HG02840 (cell line): ENCODE results near the gene JUNB.
"Not testable (repeated sequence)": the region's sequence is repeated elsewhere in the genome, so short reads cannot be mapped to it uniquely, and the experiment has no call there.

Experiments used
- ATAC-seq: cut with Tn5 transposase; IDR thresholded peaks from one replicate; pipeline ENCODE4 v1.9.1; 2021; ENCODE audit warnings: mild to moderate bottlenecking, moderate library complexity, moderate number of reproducible peaks; ENCODE audit not compliant: unreplicated experiment, low FRiP score

Gene JUNB

DNA sequence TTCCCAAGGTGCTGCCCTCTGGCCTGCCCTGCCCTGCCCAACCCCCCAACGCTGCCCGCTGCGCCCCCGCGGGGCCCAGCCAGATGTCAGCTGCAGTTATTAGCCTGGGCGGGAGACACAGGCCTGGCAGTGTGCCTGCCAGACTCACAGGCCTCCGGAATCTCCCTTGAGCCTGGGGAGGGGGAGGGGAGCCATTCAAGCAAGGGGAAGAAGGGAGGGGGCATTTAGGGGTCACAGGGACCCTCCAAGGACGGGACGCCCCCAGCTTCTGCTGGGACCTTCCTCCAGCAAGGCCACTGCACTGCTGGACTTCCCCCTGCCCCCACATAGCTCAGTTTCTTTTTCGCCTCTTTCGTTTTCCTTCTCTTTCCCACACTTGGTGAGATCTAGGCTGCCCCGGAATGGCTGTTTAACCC is 2.6 kb upstream of the JUNB start:
- no peak for ATAC-seq

DNA sequence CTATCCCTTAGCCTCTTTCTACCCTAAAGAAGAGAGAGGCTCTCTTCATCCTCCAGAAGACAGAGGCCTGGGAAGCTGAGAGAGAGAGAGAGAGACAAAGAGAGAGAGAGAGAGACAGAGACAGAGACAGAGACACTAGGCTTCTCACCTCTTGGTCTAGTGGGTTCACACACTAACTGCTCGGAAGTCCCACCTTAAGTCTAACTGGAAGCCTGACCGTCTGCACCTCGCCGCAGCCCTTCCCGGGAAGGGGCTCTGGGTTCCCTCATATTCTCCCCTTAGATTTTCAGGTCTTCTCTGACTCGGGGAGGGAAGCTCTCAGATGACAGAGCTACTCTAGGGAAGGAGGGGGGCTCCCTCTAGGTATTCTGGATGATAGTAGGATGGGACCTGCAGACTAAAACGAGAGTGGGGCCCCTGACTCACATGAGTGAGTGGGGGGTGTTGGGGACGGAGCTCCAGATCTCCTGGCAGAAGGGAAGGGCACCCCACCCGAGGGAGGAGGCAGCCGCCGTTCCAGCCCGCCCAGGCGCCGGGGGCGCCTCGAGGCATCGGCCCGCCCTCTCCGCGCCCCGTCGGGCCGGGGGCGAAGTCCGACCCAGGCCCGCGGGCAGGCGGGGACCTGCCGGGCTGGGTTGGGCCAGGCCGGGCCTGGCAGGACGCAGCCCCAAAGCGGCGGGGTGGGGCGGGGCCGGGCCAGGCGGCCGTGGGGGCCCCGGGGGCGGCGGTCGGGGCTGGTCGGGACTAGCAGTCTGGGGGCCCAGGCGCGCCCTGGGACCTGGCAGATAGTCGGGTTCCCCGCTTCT is 2.0 kb upstream of the JUNB start:
- ATAC-seq: no peak

DNA sequence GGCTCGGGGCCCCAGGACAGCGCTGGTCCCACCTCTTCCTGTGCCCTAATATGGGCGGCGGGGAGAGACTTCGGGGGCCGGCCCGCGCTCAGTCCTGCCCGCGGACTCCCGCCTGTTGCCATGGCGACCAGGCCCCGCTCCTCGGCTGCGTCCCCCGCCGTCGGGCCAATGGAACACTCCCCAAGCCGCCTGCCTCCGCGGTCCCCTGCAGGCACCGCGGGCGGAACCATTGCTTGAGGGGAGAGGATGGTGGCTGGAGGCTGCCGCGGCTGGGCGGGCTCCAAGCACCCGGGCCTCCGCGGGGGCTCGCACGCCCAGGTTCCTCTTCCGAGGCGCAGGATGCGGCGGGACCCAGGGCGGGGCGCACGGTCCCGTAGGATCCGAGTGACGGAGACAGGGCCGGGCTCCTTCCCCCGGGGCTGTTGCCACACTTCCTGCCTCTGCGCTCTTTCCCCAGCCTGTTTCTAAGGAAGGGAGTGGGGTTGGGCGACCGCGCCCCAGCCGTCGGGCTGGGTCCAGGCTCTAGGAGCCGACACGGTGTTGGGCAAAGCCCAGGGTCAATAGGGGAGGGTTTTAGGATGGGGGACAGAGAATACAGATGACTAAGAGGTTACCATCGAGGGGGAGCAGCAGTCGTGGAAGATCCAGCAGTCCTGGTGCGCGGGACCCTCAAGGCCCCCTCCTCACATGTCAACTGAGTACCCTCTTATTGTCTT is 1.2 kb upstream of the JUNB start:
- ATAC-seq: peak; percentile 33

DNA sequence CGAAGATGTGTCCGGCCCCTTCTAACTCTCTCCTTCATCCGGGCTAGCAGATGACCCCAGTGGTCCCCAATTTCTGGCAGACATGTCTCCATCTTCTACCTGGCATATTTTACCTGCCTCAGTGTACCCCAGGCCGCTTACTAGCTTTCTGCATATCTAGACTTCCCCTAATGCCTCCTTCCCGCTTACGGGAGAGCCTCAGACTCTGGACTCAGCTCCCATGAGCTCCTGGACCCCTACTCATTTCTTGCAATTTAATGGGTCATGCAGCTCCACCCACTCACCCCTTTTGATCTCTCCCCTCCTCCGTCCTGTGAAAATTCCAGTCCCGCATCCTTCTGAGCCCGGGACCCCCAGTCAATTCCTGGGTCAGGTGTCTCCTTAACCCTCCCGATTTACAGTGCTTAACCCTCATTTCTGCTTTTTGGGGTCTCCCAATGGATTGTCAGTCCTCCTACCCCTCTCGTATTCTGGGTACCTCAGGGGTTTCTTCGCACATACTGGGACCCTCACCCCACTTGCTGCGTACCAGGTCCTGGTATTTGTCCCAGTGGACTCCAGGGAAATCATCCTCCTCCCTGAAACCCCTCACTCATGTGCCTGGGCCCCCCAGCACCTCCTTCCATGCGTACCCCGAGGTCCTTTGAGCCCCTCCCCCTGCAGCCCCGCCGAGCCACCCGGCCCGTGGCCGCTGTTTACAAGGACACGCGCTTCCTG is 500 bp upstream of the JUNB start:
- no peak for ATAC-seq

DNA sequence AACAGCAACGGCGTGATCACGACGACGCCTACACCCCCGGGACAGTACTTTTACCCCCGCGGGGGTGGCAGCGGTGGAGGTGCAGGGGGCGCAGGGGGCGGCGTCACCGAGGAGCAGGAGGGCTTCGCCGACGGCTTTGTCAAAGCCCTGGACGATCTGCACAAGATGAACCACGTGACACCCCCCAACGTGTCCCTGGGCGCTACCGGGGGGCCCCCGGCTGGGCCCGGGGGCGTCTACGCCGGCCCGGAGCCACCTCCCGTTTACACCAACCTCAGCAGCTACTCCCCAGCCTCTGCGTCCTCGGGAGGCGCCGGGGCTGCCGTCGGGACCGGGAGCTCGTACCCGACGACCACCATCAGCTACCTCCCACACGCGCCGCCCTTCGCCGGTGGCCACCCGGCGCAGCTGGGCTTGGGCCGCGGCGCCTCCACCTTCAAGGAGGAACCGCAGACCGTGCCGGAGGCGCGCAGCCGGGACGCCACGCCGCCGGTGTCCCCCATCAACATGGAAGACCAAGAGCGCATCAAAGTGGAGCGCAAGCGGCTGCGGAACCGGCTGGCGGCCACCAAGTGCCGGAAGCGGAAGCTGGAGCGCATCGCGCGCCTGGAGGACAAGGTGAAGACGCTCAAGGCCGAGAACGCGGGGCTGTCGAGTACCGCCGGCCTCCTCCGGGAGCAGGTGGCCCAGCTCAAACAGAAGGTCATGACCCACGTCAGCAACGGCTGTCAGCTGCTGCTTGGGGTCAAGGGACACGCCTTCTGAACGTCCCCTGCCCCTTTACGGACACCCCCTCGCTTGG is 966 bp downstream of the JUNB start:
- no peak for ATAC-seq

DNA sequence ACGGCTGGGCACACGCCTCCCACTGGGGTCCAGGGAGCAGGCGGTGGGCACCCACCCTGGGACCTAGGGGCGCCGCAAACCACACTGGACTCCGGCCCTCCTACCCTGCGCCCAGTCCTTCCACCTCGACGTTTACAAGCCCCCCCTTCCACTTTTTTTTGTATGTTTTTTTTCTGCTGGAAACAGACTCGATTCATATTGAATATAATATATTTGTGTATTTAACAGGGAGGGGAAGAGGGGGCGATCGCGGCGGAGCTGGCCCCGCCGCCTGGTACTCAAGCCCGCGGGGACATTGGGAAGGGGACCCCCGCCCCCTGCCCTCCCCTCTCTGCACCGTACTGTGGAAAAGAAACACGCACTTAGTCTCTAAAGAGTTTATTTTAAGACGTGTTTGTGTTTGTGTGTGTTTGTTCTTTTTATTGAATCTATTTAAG is 1.6 kb downstream of the JUNB start:
- ATAC-seq: no peak

DNA sequence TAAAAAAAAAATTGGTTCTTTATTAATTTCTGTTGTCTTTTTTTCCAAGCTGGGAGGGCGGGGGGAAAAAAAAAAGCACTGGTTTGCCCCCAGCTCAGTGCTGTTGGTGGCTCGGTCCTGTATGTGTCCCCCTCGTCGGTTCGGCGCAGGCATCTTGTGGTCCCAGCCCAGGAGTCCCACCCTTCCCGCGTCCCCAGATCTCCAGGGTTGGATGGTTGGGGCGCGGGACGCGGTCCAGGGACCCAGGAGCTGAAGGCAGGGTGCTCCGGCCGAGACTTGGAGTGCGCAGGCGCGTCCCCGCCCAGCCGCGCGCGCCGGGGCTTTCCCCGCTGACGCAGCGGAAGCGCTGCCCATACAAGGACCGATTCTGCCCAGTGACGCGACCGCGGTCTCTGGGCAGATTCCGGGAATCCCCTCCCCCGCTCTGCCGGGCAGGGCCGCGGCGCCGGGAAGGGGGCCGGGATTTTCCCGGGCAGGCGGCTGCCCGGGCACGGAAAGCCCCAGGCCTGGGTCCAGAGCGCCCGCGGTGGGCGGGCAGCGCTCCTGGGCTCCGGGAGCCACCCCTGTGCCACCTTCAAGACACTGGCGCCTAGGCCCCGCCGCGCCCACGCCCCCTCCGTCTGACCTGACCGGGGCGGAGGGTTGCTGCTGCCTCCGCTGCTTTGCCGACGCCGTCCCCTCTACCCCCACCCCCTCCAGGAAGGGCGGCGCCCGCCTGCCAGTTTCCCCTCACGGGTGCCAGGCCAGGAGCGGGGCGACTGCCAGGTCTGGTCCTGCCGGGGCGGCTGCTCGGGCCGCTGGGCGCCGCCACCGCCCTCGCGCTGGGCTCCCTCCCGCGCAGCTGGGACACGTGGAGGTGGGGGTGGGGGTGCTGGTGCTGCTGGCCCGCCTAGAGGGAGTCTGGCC is 2.3 kb downstream of the JUNB start:
- no peak for ATAC-seq

DNA sequence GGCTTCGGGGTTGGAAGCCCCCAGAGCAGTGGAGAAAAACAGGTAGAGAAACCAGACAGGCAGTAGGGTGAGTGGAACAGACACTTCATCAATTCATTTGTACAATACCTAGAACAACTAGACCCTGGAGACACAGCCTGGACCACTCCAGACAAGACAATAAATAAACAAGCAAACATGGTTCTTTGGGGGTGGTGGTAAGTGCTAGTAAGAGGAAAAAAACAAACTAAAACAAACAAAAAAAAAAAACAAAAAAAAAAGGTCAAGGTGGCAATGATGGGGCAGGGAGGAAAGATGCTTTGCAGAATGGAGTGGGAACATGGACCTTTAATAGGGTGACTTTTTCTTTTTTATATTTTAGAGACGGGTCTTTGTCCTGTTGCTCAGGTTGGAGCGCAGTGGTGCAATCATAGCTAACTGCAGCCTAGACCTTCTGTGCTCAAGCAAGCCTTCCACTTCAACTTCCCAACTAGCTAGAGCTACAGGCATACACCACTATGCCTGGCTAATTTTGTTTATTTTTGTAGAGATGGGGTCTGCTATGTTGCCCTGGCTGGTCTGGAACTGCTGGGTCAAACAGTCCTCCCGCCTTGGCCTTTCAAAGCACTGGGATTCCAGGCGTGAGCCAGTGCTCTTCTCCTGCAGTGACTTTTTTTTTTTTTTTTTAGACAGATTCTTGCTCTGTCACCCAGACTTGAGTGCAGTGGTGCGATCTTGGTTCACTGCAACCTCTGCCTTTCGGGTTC is 3.1 kb downstream of the JUNB start:
- no peak for ATAC-seq

DNA sequence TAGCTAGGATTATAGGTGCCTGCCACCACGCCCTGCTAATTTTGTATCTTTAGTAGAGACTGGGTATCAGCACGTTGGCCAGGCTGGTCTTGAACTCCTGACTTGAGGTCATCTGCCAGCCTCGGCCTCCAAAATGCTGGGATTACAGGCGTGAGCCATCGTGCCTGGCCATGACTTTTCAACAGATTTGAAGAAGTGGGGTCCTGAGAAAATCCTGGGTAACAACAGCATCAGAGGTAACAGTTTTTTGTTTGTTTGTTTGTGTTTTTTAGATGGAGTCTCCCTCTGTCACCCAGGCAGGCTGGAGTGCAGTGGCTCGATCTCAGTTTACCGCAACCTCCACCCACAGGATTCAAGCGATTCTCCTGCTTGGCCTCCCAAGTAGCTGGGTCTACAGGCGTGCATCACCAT is 3.7 kb downstream of the JUNB start:
- no peak for ATAC-seq

DNA sequence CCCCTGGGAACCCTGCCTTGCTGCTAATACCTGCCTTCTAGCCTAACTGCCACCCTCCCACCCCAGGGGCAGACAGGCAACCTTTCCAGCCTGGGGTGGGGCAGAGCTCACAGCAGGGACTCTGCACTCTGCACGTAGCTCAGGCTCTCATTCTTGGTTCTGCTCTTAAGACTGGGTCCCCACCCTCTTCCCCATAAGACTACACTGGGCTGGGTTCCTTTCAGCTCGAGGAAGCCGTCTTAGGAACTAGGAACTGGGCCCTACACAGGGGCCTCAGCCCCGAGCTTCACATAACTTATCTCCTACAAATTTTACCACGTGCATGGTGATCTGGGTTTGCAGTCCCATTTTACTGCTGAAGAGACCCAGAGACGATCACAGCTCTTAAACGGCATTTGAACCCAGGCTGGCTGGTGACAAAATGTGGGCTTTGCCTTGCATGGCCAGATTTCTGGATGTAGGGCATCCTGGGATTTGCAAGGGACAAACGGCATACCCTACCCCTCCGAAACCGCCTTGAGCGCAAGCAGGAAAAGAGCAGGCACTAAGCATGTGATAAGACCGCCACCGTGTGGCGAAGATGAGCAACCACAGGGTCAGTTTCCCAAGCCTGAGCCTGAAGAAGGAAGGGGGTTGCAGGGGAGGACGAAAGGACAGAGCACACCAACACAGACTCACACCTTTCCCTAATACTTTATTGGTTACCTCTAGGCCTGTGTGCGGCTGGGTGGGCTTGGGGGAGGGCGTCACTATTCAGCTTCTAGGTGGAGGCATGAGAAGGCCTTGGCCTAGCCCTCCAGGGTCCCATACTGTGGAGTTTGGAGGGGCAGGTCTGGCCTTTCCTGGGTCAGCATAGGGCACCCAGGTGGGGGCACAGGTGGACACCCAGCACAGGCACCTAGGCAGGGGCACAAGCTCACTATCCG is 5.1 kb downstream of the JUNB start:
- no peak for ATAC-seq

DNA sequence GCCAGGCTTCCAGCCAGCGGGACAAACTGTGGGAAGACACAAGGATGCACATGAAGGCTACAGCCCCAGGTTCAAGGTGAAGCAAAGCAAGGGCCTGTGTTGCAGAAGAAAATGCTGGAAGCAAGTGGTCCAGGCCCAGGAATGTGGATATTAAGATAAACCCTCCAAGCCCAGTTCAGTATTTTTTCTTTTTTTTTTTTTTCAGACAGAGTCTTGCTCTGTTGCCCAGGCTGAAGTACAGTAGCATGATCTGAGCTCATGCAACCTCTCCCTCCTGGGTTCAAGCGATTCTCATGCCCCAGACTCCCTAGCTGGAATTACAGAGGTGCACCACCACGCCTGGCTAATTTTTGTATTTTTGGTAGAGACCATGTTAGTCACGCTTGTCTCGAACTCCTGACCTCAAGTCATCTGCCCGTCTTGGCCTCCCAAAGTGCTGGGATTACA is 5.9 kb downstream of the JUNB start:
- ATAC-seq: no peak

DNA sequence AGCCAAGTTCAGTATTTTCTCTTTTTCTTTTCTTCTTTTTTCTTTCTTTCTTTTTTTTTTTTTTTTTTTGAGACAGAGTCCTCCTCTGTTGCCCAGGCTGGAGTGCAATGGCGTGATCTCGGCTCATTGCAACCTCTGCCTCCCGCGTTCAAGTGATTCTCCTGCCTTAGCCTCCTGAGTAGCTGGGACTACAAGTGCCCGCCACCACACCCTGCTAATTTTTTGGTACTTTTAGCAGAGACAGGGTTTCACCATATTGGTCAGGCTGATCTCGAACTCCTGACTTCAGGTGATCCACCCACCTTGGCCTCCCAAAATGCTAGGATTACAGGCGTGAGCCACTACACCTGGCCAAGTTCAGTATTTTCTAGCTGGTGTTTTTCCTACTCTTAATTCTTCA is 6.3 kb downstream of the JUNB start:
- not testable (repeated sequence) for ATAC-seq

DNA sequence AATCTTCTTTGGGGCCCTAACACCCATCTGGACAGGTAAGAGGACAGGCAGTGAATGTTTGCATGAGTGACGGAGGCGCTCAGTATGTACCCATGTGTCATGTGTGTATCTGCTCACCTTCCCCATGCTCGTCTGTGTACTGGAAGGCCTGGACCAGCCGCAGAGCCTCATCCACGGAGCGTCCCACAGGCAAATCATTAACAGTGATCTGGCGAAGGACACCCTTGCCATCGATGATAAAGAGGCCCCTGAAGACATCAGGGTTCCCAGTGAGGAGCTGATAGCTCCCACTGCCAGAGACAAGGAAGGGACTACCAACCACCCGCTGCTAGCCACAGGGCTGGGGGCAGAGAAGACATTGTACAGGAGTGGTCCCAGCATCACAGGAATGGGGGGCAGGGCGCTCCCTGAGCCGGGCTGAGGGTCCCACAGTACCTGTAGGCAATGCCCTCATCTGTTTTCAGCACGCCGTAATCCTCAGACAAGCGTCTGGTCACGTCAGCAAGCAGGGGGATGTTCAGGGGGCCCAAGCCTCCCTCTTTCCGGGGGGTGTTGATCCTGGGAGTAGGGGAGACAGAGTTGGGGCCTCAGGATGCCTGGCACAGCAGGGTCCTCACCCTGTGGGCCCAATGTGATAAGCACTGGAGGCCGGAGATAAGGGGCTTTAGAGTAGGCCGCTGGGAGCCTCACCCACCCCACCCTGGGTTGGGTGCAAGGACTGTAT is 8.6 kb downstream of the JUNB start:
- no peak for ATAC-seq

DNA sequence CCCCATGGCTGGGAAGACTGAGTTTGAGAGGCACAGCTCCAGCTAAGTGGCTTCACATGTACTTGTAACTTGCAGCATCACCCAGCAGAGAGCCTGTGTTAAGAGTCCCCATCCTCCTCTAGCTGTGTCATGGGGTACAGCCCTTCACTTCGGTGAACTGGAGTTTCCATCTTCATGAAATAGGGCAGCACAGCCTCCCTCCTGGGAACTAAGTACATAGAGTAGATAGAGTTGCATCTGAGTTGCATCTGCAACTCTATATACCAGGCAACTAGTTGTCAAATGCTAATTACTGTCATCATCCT is 9.1 kb downstream of the JUNB start:
- ATAC-seq: no peak

DNA sequence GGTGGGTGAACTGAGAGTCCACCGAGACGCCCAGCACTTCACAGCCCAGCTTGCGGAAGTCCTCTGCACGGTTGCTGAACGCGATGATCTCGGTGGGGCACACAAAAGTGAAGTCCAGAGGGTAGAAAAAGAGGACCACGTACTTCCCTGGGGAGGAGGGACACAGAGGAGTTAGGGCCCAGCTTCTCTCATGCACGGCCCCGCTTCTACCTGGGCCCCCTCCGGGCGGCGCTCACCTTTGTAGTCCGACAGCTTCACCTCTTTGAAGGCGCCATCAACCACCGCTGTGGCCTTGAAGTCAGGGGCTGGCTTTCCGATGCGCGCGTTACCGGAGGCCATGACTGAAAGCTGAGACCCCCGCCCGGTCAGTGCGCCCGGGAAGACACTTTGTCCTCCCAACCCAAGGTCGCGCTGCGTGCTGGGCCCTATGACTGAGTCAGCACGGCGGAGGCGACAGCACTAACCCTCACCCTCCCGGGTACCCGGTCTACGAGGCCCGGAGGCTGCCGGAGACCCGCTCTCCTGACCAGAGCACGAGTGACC is 9.7 kb downstream of the JUNB start:
- no peak for ATAC-seq

DNA sequence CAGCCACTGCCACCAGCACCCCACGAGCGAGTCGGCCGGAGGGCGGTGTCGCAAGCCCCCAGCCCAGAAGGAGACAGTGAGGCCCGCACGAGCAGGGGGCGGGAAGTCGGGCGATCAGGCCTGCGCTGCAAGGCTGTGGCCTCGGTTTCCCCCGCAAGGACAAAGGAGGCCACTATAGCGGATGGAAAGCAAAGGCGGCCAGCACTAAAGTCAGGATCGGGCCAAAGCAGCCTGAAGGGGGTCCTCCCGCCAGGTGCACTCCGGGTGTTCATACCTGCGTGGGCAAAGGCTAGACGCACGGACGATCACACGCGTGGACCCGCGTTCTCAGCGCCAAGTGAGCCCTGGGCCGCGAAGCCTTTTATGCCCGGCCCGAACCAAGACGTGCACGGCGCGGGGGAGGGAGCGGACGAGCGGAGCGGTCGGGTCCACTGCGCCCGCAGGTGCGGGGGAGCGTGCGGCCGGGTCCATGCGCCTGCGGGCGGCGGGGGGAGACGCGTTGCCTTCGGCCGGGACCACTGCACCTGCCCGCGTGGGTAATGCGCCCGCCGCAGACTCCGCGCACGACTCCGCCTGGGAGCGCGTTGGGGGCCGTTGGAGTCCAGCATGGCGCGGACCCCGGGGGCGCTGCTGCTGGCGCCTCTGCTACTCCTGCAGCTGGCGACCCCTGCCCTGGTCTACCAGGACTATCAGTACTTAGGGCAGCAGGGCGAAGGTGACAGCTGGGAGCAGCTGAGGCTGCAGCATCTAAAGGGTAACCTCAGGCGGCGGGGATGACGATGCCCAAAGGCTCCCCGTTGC is 10.4 kb downstream of the JUNB start, which contains the start of the genes PRDX2 and THSD8:
Gene PRDX2, minus strand, starts transcription at position 335 of the 801 bp plus-strand sequence. CDS start 539 bp downstream, outside the sequence.
Gene THSD8, plus strand, starts transcription at position 604 of the 801 bp plus-strand sequence. Its CDS starts 3 bp downstream, at position 607.
- ATAC-seq: no peak
